ENCODE measurements around the gene UGT1A5.

Gene UGT1A5

GRCh38 chr2:233760043-233760442 is 47.3 kb downstream of the UGT1A5 start, which contains the start of gene UGT1A1:
Gene UGT1A1 (plus strand): TSS chr2:233760270. CDS start chr2:233760288, 18 bp downstream.
- TF ChIP-seq FOXM1 (IDR thresholded peaks at IDR 0.05; ENCODE audit: borderline replicate concordance, low read depth) (no peak), RAD21 (IDR thresholded peaks at IDR 0.05; ENCODE audit: low read depth) (no peak), USF1 (IDR thresholded peaks at IDR 0.05) (no peak)

DNA sequence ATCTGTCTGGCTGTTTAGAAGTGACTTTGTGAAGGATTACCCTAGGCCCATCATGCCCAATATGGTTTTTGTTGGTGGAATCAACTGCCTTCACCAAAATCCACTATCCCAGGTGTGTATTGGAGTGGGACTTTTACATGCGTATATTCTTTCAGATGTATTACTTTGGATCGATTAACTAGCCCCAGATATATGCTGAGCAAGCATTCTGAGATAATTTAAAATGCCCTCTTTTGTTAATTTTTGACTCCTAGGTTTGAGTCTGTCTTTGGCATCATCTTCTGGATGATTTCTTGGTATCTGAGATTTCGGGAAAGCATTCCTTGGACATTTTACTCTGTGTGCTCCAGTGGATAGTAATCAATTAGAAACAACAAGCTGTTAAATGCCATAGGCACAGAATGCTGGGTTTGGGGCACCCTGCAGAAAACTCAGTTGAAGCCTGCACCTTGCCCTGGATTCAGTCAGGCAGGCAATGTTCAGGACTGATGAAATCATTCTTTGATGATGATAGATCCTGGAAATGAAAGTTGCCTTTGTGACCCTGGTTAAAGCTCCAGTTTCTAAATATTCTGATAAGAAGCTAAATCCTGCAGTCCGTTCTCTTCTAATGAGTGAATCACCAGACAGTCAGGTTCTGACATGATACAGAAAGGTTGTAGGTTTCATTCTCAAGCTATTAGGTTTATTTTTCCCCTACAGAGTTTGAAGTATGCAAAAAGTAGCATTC is 48.5 kb downstream of the UGT1A5 start:
- no peak for TF ChIP-seq NFIC (IDR thresholded peaks at IDR 0.05)
- TF ChIP-seq FOXM1 (IDR thresholded peaks at IDR 0.05; ENCODE audit: borderline replicate concordance, low read depth), result no peak
- TF ChIP-seq MAX (IDR thresholded peaks at IDR 0.05), result no peak
- TF ChIP-seq RAD21 (IDR thresholded peaks at IDR 0.05; ENCODE audit: low read depth), result no peak

DNA sequence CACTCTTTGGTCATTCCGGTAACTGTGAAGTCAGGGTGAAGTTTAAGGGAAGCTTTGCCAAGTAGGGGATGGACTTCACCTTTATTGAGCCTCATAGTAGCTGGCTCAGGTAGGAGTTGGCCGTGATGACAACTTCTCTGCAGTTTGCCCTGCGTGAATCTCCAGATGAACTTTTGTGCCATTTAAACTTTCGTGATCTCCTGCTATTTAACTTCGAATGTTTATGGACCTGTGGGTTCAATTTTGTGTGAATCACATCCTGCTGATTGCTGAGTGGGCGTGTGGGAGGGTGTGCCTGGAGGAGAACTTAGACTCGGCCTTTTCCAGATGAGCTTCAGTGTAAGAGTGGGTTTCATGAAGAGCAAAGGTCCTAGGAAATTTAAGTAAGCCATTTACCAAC is 51.6 kb downstream of the UGT1A5 start:
- TF ChIP-seq CEBPB (IDR thresholded peaks at IDR 0.05) (no peak), FOXM1 (IDR thresholded peaks at IDR 0.05; ENCODE audit: borderline replicate concordance, low read depth) (no peak), YY1 (IDR thresholded peaks at IDR 0.05; ENCODE audit: low read depth) (no peak), USF1 (IDR thresholded peaks at IDR 0.05) (no peak), TCF12 (IDR thresholded peaks at IDR 0.05; ENCODE audit: low read depth) (no peak), MAX (IDR thresholded peaks at IDR 0.05) (no peak)

DNA sequence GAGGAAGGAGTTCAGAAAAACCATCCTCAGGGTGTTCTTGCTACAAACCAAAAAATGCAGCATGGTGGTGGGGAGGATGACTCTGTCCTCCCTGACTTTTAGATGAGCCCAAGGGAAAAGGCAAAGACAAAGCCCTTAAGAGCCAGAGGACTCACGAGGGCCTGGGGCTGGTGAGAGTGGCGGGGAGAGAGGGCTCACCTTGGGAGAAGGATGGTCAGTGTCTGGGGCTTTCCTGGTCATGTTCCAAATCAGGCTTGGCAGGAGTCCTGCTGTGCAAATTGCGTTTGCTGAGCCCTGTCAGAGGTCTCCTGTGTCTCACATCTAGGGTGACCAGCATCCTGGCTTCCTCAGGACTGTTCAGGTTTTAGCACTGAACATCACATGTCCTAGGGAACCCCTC is 52.1 kb downstream of the UGT1A5 start:
- TF ChIP-seq USF1 (IDR thresholded peaks at IDR 0.05) (no peak), CREB1 (IDR thresholded peaks at IDR 0.05; ENCODE audit: low read depth) (no peak), TAF1 (IDR thresholded peaks at IDR 0.05; ENCODE audit: low read depth) (no peak), CEBPB (IDR thresholded peaks at IDR 0.05) (no peak), RAD21 (IDR thresholded peaks at IDR 0.05; ENCODE audit: low read depth) (no peak), TCF12 (IDR thresholded peaks at IDR 0.05; ENCODE audit: low read depth) (no peak), NFIC (IDR thresholded peaks at IDR 0.05) (no peak), EGR1 (IDR thresholded peaks at IDR 0.05) (no peak), YY1 (IDR thresholded peaks at IDR 0.05; ENCODE audit: low read depth) (no peak), FOXM1 (IDR thresholded peaks at IDR 0.05; ENCODE audit: borderline replicate concordance, low read depth) (no peak), MAX (IDR thresholded peaks at IDR 0.05) (no peak), TEAD4 (IDR thresholded peaks at IDR 0.05) (no peak), ZBTB7A (IDR thresholded peaks at IDR 0.05; ENCODE audit: low read depth) (no peak), EP300 (IDR thresholded peaks at IDR 0.05; ENCODE audit: borderline replicate concordance) (no peak)
- TF ChIP-seq, protein P1, sequence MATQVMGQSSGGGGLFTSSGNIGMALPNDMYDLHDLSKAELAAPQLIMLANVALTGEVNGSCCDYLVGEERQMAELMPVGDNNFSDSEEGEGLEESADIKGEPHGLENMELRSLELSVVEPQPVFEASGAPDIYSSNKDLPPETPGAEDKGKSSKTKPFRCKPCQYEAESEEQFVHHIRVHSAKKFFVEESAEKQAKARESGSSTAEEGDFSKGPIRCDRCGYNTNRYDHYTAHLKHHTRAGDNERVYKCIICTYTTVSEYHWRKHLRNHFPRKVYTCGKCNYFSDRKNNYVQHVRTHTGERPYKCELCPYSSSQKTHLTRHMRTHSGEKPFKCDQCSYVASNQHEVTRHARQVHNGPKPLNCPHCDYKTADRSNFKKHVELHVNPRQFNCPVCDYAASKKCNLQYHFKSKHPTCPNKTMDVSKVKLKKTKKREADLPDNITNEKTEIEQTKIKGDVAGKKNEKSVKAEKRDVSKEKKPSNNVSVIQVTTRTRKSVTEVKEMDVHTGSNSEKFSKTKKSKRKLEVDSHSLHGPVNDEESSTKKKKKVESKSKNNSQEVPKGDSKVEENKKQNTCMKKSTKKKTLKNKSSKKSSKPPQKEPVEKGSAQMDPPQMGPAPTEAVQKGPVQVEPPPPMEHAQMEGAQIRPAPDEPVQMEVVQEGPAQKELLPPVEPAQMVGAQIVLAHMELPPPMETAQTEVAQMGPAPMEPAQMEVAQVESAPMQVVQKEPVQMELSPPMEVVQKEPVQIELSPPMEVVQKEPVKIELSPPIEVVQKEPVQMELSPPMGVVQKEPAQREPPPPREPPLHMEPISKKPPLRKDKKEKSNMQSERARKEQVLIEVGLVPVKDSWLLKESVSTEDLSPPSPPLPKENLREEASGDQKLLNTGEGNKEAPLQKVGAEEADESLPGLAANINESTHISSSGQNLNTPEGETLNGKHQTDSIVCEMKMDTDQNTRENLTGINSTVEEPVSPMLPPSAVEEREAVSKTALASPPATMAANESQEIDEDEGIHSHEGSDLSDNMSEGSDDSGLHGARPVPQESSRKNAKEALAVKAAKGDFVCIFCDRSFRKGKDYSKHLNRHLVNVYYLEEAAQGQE (IDR thresholded peaks at IDR 0.05; ENCODE audit: low read depth), result no peak

DNA sequence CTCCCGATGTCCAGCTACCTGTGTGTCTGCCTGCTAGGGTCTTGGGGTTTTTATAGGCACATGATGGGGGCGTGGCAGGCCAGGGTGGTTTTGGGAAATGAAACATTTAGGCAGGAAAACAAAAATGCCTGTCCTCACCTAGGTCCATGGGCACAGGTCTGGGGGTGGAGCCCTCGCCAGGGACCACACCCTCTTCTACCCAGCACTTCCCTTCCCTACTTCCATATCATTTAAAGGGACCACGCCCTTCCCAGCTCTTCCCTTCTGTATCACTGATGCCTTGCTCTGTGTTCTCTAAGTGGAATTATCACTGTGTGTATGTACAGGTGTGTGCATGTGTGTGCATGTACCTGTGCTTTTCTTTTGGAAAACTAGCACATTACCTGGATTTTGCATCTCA is 53.7 kb downstream of the UGT1A5 start:
- TF ChIP-seq USF1 (IDR thresholded peaks at IDR 0.05), result no peak
- TF ChIP-seq EP300 (IDR thresholded peaks at IDR 0.05; ENCODE audit: borderline replicate concordance), result no peak

- TF ChIP-seq NFIC (IDR thresholded peaks at IDR 0.05) (no peak), RAD21 (IDR thresholded peaks at IDR 0.05; ENCODE audit: low read depth) (no peak), FOXM1 (IDR thresholded peaks at IDR 0.05; ENCODE audit: borderline replicate concordance, low read depth) (no peak), EGR1 (IDR thresholded peaks at IDR 0.05) (no peak), TAF1 (IDR thresholded peaks at IDR 0.05; ENCODE audit: low read depth) (no peak), USF1 (IDR thresholded peaks at IDR 0.05) (no peak), CREB1 (IDR thresholded peaks at IDR 0.05; ENCODE audit: low read depth) (no peak), TCF12 (IDR thresholded peaks at IDR 0.05; ENCODE audit: low read depth) (no peak), CEBPB (IDR thresholded peaks at IDR 0.05) (no peak), ZBTB7A (IDR thresholded peaks at IDR 0.05; ENCODE audit: low read depth) (no peak), YY1 (IDR thresholded peaks at IDR 0.05; ENCODE audit: low read depth) (no peak), EP300 (IDR thresholded peaks at IDR 0.05; ENCODE audit: borderline replicate concordance) (no peak), TEAD4 (IDR thresholded peaks at IDR 0.05) (no peak), MAX (IDR thresholded peaks at IDR 0.05) (no peak)
- TF ChIP-seq, protein P1 (IDR thresholded peaks at IDR 0.05; ENCODE audit: low read depth), result no peak
Measured at GRCh38 chr2:233768076-233768475, 55.4 kb downstream of the UGT1A5 start.

Data from Ishikawa (cell line).